Endothelial cell of umbilical vein (primary cell): ENCODE data around the gene NCOA5. TPM values are rescaled to one million over a fixed set of nuclear protein-coding genes. Genes with fewer than 3 reads are reported as not detected.

ENCODE experiments used
- BruUV-seq: library from RNA; stranded (reverse); fragments of 400-500 nt; replicated peaks from 2 replicates; lab custom pipeline; 2021; lab: Mats Ljungman, UMichigan
- CTCF ChIA-PET: fragments of 300-600, 350-600 bp; sonication (Branson Sonifier 250); formaldehyde crosslinking; loops from one replicate; lab custom pipeline; 2021; ENCODE audit warnings: antibody characterized with exemption, inconsistent platforms; lab: Charles Lee
- POLR2A ChIA-PET: fragments of 300-600, 350-600 bp; sonication (Branson Sonifier 250); formaldehyde crosslinking; loops from one replicate; lab custom pipeline; 2021; ENCODE audit warnings: antibody characterized with exemption, inconsistent platforms; lab: Charles Lee
- DNase-seq: peaks from one replicate; pipeline ENCODE4 v3.0.0-alpha.2; 2011; ENCODE audit warnings: low read depth, low spot score
- FAIRE-seq: peaks from 2 replicates; lab custom pipeline; 2011; peaks lifted over from hg19 to GRCh38; lab: Jason Lieb, UNC
- H2AFZ ChIP-seq: 2 replicates; pipeline ENCODE4 v1.6.0; 2012; ENCODE audit warnings: low read depth, low read length, control low read depth, inconsistent platforms
- H3K27ac ChIP-seq: 2 replicates; pipeline ENCODE4 v1.5.1; 2011; ENCODE audit warnings: low read depth, mild to moderate bottlenecking, control low read depth, low read length, moderate library complexity; ENCODE audit not compliant: insufficient read depth
- H3K27me3 ChIP-seq, 2 experiments: 2 replicates each; pipeline versions ENCODE4 v1.6.0 to v1.6.1; 2011; ENCODE audit warnings: low read length in 2 of 2, mixed read lengths in 1 of 2; ENCODE audit not compliant: control insufficient read depth in 2 of 2, insufficient read depth in 2 of 2
- H3K36me3 ChIP-seq, 2 experiments: 2 replicates in 1 of 2; 3 replicates in 1 of 2; pipeline ENCODE4 v1.5.1; 2011; ENCODE audit warnings: low read length in 2 of 2, mild to moderate bottlenecking in 1 of 2, moderate library complexity in 1 of 2; ENCODE audit not compliant: control insufficient read depth in 2 of 2, insufficient read depth in 2 of 2; ENCODE audit errors: extremely low read depth in 1 of 2
- H3K4me1 ChIP-seq: 3 replicates; pipeline ENCODE4 v1.5.1; 2011; ENCODE audit warnings: mild to moderate bottlenecking, low read length; ENCODE audit not compliant: control insufficient read depth, insufficient read depth; ENCODE audit errors: extremely low read depth
- H3K4me2 ChIP-seq: 2 replicates; pipeline ENCODE4 v1.6.1; 2011; ENCODE audit warnings: low read length, control low read depth, mixed read lengths; ENCODE audit not compliant: insufficient read depth
- H3K4me3 ChIP-seq, 3 experiments: fragments of 200-600 bp in 1 of 3; sonication (generic), shearing (Covaris generic) in 1 of 3; replicated peaks in 1 of 3; 2 replicates each; pipeline ENCODE4 v1.5.1; 2011 to 2016; ENCODE audit warnings: control low read depth in 3 of 3, low read length in 3 of 3, mild to moderate bottlenecking in 2 of 3, inconsistent platforms in 1 of 3, low read depth in 1 of 3, moderate library complexity in 1 of 3; ENCODE audit not compliant: insufficient read depth in 1 of 3
- H3K79me2 ChIP-seq: 2 replicates; pipeline ENCODE4 v1.6.0; 2012; ENCODE audit warnings: low read length, inconsistent platforms; ENCODE audit not compliant: control insufficient read depth, insufficient read depth
- H3K9ac ChIP-seq: replicated peaks from 2 replicates; pipeline ENCODE3; 2011; ENCODE audit warnings: low read length, control low read depth; ENCODE audit not compliant: insufficient read depth; ENCODE audit errors: extremely low read depth
- H3K9me1 ChIP-seq: replicated peaks from 3 replicates; pipeline ENCODE4 v1.6.0; 2011; ENCODE audit warnings: mild to moderate bottlenecking, low read length; ENCODE audit not compliant: control insufficient read depth, insufficient read depth; ENCODE audit errors: extremely low read depth
- H3K9me3 ChIP-seq: replicated peaks from 2 replicates; pipeline ENCODE4 v1.5.1; 2012; ENCODE audit warnings: low read length, inconsistent platforms; ENCODE audit not compliant: control insufficient read depth, insufficient read depth
- H4K20me1 ChIP-seq: replicated peaks from 2 replicates; pipeline ENCODE3; 2011; ENCODE audit warnings: mild to moderate bottlenecking, low read length; ENCODE audit not compliant: control insufficient read depth, insufficient read depth; ENCODE audit errors: extremely low read depth
- CTCF ChIP-seq, 2 donors: IDR thresholded peaks; 1 replicate in 1 of 2; 2 replicates in 1 of 2; pipeline ENCODE4 v1.5.1; 2011; ENCODE audit warnings: low read length in 2 of 2, mild to moderate bottlenecking in 2 of 2, moderate library complexity in 2 of 2, control low read depth in 1 of 2, inconsistent platforms in 1 of 2, low read depth in 1 of 2; ENCODE audit not compliant: insufficient read depth in 1 of 2; ENCODE audit errors: extremely low read depth in 1 of 2
- EZH2 ChIP-seq: IDR thresholded peaks from 2 replicates; pipeline ENCODE4 v1.6.1; 2012; ENCODE audit warnings: borderline replicate concordance, low read depth, mild to moderate bottlenecking, moderate library complexity, low read length, inconsistent platforms; ENCODE audit not compliant: severe bottlenecking
- FOS ChIP-seq: IDR thresholded peaks from 2 replicates; pipeline ENCODE4 v1.6.1; 2011; ENCODE audit warnings: mild to moderate bottlenecking, low read length, moderate library complexity, borderline replicate concordance; ENCODE audit not compliant: insufficient read depth
- GATA2 ChIP-seq: IDR thresholded peaks from 2 replicates; pipeline ENCODE4 v1.7.0; 2011; ENCODE audit warnings: low read depth, mild to moderate bottlenecking, moderate library complexity, mixed read lengths, low read length; ENCODE audit not compliant: insufficient read length, insufficient read depth
- JUN ChIP-seq: IDR thresholded peaks from 2 replicates; pipeline ENCODE4 v1.6.1; 2011; ENCODE audit warnings: borderline replicate concordance, low read depth; ENCODE audit not compliant: insufficient read length, insufficient read depth
- MYC ChIP-seq: IDR thresholded peaks from one replicate; pipeline ENCODE4 v1.6.1; 2011; ENCODE audit warnings: mild to moderate bottlenecking, low read depth, low read length
- POLR2A ChIP-seq: IDR thresholded peaks from 2 replicates; pipeline ENCODE4 v1.6.1; 2012; ENCODE audit warnings: low read depth, mild to moderate bottlenecking, control low read depth, low read length
- POLR2AphosphoS5 ChIP-seq: IDR thresholded peaks from 2 replicates; pipeline ENCODE4 v1.6.1; 2012; ENCODE audit warnings: low read depth, mild to moderate bottlenecking, control low read depth, low read length, moderate library complexity; ENCODE audit not compliant: insufficient read depth
- dilution Hi-C: fragments of 300-500 bp; cut with MboI; formaldehyde crosslinking; loops from one replicate; pipeline ENCODE4 v1.15.0; 2019; ENCODE audit warnings: low sequenced_read_pairs; ENCODE audit not compliant: extremely low pct_ligation_motif_present
- intact Hi-C: fragments of 100-400 bp; cut with micrococcal nuclease; formaldehyde crosslinking; loops from one replicate; pipeline ENCODE4 v1.10.0; 2022
- polyA plus RNA-seq, 4 experiments: library from polyadenylated mRNA; depleted of rRNA in 3 of 4; stranded (reverse) in 3 of 4; unstranded in 1 of 4; fragments of >200 nt; gene quantifications; 2 replicates each; pipeline versions ENCODE4 v1.2.1 to v1.2.3, GENCODE V29; 2011 to 2012; ENCODE audit warnings: missing spikeins in 1 of 4
- total RNA-seq: library from RNA; stranded (reverse); gene quantifications from 2 replicates; pipeline ENCODE4 v1.2.3, GENCODE V29; 2021
- TF ChIP-seq, protein P1 (sequence below): IDR thresholded peaks from 2 replicates; pipeline ENCODE4 v1.6.1; 2011; ENCODE audit not compliant: insufficient read depth, insufficient read length

NCOA5 gene
- total and polyA plus RNA-seq, 2 donors (not counting 3 experiments of a cell fraction or from before 2014, with no cell fraction given) = 32.0 to 39.5 TPM

DNA sequence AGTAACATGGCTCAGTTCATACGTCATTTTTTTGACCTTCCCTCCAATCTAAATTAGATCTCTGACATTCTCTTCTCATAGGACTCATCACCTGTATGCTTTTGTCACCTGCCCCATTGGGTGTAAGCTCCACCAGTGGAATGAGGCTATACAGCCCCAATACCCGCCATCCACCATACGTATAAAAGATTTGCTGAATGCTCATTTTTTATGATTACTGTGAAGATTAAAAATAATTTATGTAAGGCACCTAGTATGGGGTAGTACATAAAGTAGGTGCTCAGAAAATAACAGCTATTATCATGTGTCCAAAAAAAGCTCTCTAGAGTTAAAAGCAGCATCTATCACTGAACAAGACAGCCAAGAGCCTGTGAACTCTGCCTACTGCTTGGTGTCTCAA lies 24.1 kb downstream of the NCOA5 start:
- H3K27ac ChIP-seq = no peak overlapping the region
- no peaks in the 10 kb centered on the region for H3K79me2 ChIP-seq
- intact Hi-C loops = no loop called here
- H2AFZ ChIP-seq = no peak overlapping the region
- TF ChIP-seq CTCF (IDR thresholded peaks at IDR 0.05; ENCODE audit: extremely low read depth in 1 of 2, insufficient read depth in 1 of 2, low read depth in 1 of 2, low read length in 2 of 2) (no peak), FOS (no peak), MYC (no peak), POLR2AphosphoS5 (no peak)
- TF ChIP-seq, protein P1, sequence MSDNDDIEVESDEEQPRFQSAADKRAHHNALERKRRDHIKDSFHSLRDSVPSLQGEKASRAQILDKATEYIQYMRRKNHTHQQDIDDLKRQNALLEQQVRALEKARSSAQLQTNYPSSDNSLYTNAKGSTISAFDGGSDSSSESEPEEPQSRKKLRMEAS = no peak
- peaks cover 8% of the 10 kb centered on the region for H3K4me1 ChIP-seq
- CTCF ChIA-PET = interaction anchor here (0.7 to 1.7 kb wide), 2 partner anchors 8 to 23 kb away, joined by 3 to 4 read pairs; no protein-coding TSS in a partner anchor
- H3K9ac ChIP-seq = no peak overlapping the region
- peaks cover 26 to 36% of the 10 kb centered on the region in 2 experiments for H3K36me3 ChIP-seq
- POLR2A ChIA-PET = no interaction called here
- H3K9me1 ChIP-seq = no peaks in the 10 kb centered on the region
- dilution Hi-C loops = no loop called here
- H3K27me3 ChIP-seq = no peaks in the 10 kb centered on the region
- DNase-seq = no peak
- no TSS peak for BruUV-seq
- H3K4me3 ChIP-seq = no peak overlapping the region
- no peak overlapping the region for H3K4me2 ChIP-seq
- no peaks in the 10 kb centered on the region for H3K9me3 ChIP-seq
- no peak for FAIRE-seq
- no peaks in the 10 kb centered on the region for H4K20me1 ChIP-seq

DNA sequence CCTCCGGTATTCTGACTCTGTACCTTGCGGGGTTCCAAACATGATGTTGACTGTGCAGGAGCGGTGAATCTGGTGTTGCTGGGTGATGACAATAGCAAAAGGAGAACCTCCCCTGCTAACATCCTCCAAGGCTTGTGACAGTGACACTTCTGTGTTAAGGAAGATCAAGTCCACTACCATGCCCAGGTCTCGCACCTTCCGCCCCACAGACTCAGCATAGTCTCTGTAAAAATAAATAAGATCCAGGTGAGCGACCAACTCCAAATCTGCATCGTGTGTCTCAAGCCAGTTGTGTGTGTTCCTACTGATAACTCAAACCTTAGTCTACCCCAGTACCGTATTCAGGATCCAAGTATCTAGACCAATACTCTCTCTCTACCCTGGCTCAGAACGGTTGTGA lies 24.8 kb downstream of the NCOA5 start:
- Histone ChIP-seq H2AFZ (no peak overlapping the region), H3K9me3 (no peaks in the 10 kb centered on the region), H3K4me1 (peaks cover 15% of the 10 kb centered on the region), H3K4me2 (no peak overlapping the region), H4K20me1 (no peaks in the 10 kb centered on the region), H3K79me2 (no peaks in the 10 kb centered on the region), H3K9me1 (no peaks in the 10 kb centered on the region), H3K9ac (no peak overlapping the region), H3K27me3 (no peaks in the 10 kb centered on the region), H3K4me3 (no peak overlapping the region), H3K27ac (no peak overlapping the region), H3K36me3 (peaks cover 26 to 34% of the 10 kb centered on the region in 2 experiments)
- TF ChIP-seq MYC = no peak
- TF ChIP-seq, protein P1 = no peak
- no peak for TF ChIP-seq GATA2
- no peak for TF ChIP-seq CTCF (IDR thresholded peaks at IDR 0.05; ENCODE audit: extremely low read depth in 1 of 2, insufficient read depth in 1 of 2, low read depth in 1 of 2, low read length in 2 of 2)
- no peak for TF ChIP-seq POLR2A
- no peak for TF ChIP-seq JUN
- no peak for TF ChIP-seq EZH2
- no TSS peak for BruUV-seq
- intact Hi-C loops (no loop called here), dilution Hi-C loops (no loop called here)
- CTCF ChIA-PET = no interaction called here
- DNase-seq (no peak), FAIRE-seq (no peak)
- POLR2A ChIA-PET = no interaction called here
